ENCODE measurements around the gene RHOT2. TPM values are rescaled to one million over a fixed set of nuclear protein-coding genes. Genes with fewer than 3 reads are reported as not detected.
A peak's percentile ranks its signal among the peaks of the same experiment; 100 is the strongest.

RHOT2 gene
- total RNA-seq, 1 donor from 2014 or later = 78.9 TPM

DNA sequence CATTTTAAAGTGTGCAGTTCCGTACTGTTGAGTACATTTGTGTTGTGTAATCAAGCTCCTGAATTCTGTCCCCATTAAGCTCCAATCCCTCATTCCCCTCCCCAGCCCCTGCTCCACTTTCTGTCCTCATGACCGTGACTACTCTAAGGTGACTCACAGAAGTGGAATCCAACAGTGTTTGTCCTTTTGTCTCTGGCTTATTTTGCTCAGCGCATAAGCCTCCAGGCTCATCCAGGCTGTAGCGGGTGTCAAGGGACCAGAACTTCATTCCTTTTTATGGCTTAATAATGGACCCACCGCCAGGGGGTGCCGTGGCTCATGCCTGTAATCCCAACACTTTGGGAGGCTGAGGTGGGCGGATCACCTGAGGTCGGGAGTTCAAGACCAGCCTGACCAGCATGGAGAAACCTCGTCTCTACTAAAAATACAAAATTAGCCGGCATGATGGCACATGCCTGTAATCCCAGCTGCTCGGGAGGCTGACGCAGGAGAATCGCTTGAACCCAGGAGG is 44.9 kb downstream of the RHOT2 start:
- peak; percentile 48 for DNase-seq (ENCODE audit: extremely low read depth, low read depth, low spot score)

- no peak for DNase-seq (ENCODE audit: extremely low read depth, low read depth, low spot score)
These were observed 46.1 kb downstream of the RHOT2 start for GRCh38 chr16:714079-714478.

- DNase-seq (ENCODE audit: extremely low read depth, low read depth, low spot score) = no peak
These were observed 46.9 kb downstream of the RHOT2 start, which contains the start of gene METRN for GRCh38 chr16:714558-715476. Gene METRN (plus strand): TSS chr16:715118. CDS start chr16:715290, 172 bp downstream.

- no peak for DNase-seq (ENCODE audit: extremely low read depth, low read depth, low spot score)
These were observed 47.7 kb downstream of the RHOT2 start for GRCh38 chr16:715477-716199.

- no peak for DNase-seq (ENCODE audit: extremely low read depth, low read depth, low spot score)
These were observed 48.3 kb downstream of the RHOT2 start for GRCh38 chr16:716200-716568.

DNA sequence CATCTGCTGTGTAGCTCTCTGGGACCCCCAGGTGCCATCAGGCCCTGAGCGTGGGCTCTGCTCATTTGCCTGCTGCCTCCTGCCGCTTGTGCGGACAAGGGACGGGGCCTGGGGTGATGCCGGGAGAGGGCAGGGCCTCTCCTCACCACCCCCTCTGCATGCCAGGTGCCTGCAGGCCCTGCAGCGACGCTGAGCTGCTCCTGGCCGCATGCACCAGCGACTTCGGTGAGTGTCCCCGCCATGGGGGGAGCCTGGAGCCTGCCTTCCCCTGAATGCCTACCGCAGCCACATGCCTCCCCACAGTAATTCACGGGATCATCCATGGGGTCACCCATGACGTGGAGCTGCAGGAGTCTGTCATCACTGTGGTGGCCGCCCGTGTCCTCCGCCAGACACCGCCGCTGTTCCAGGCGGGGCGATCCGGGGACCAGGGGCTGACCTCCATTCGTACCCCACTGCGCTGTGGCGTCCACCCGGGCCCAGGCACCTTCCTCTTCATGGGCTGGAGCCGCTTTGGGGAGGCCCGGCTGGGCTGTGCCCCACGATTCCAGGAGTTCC is 48.9 kb downstream of the RHOT2 start:
- no peak for DNase-seq (ENCODE audit: extremely low read depth, low read depth, low spot score)

GRCh38 chr16:717450-718245 is 49.7 kb downstream of the RHOT2 start:
- DNase-seq (ENCODE audit: extremely low read depth, low read depth, low spot score) = no peak

DNA sequence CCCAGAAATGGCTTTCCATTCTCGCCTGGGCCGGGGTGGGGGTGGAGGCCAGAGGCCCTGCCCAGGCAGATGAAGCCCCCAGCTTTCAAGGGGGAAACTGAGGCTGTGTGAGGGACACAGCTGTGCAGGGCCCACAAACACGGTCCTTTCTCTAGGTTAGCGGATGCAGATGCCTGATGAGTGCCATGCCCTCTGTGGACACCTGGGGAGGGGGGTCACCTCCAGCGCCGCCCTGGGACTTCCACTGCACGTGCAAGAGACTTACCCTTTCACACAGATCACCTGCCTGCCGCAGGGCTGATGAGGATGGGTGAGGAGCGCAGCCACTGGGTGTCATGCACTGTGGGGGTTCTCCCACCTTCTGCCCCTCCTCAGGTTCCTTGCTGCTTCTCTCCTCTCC is 50.5 kb downstream of the RHOT2 start:
- no peak for DNase-seq (ENCODE audit: extremely low read depth, low read depth, low spot score)

- no peak for DNase-seq (ENCODE audit: extremely low read depth, low read depth, low spot score)
These were observed 51.0 kb downstream of the RHOT2 start for GRCh38 chr16:718922-719321.

GRCh38 chr16:719815-720446 is 52.0 kb downstream of the RHOT2 start:
- DNase-seq (ENCODE audit: extremely low read depth, low read depth, low spot score) = no peak

DNA sequence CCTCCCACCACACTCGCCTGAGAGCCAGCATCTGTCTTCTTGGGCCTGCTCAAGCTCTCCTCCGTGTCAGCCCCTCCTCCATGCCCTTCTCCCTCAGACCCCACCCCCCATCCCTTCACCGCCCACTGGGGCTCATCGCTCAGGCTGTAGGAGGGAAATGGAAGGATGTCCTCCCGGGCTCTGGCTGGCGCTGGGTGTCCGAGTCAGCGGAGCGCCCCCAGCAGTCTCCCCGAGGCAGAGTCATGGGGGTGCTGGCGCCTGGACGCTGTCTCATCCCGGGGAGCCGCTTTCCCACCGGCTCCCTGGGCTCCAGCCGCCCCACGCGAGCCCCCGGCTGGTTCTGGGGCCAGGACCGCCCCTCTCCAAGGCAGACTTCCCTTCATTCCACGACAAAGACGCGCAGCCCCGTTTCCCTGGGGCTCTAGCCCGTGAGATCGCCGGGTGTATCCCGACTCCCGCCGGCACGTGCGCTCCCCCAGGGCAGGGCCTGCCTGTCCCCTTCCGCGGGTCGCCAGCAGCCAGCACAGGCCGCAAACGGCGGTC is 52.6 kb downstream of the RHOT2 start:
- DNase-seq (ENCODE audit: extremely low read depth, low read depth, low spot score) = no peak

- no peak for DNase-seq (ENCODE audit: extremely low read depth, low read depth, low spot score)
These were observed 53.2 kb downstream of the RHOT2 start, which contains the start of gene ANTKMT for GRCh38 chr16:720990-721764. Gene ANTKMT (plus strand): TSS chr16:721146. CDS start chr16:721275, 129 bp downstream.

DNA sequence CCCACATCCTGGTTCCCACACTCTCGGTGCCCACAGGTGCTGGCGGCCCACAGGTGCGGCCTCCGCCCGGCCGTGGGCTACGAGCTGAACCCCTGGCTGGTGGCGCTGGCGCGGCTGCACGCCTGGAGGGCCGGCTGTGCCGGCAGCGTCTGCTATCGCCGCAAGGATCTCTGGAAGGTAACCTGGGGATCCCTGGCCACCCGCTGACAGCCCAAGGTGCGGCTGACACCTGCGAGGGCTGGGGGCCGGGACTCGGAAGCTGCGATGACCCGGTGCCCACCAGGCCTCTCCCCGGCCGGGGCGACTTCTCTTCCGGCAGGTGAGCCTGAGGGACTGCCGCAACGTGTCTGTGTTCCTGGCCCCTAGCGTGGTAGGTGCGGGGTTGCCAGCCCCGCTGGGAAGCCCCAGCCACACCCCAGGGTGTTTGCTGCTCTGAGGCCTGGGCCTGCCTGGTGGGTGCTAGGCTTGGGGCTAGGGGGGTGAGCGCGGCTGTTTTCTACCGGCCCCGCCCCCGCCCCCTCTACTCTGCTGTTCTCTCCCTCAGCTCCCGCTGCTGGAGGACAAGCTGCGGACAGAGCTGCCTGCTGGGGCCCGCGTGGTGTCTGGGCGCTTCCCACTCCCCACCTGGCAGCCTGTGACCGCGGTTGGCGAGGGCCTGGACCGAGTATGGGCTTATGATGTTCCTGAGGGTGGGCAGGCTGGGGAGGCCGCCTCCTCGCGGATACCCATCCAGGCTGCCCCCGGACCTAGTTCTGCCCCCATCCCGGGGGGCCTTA is 54.0 kb downstream of the RHOT2 start:
- DNase-seq (ENCODE audit: extremely low read depth, low read depth, low spot score) = no peak

DNA sequence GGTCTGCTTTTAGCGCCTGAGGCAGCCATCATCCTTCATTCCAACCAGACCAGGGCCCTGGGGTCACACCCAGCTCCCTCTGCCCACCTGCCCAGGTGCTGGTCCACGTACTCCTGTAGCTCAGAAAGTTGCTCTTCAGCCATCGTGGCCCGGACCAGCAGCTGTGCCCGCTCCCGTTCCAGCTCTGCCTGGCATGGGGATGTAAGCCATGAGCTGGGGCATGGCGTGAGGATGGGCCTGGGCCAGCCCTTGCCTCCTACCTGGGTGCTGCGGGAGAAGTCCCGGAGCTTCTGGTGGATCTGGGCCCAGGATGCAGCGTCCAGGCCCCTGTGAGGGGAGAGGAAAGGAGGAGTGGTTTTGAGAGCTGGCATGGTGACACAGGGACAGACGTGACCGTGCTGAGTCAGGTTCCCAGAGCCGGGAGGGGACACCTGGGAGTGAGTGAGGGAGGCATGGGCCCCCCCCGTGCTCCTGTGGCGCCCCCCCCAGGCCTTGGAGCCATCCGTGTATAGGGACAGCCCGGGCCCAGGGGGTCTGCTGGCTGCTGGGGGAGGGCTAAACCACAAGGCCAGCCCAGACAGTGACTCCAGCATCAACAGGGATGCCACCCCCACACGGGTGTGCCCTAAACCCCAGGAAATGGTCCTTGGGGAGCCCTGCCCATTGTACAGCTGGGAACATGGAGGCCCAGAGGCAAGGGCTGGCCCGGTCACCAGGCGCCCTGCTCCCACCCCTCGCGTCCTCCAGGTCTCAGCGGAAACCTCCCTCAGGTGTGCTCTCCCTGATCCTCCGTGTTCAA is 55.1 kb downstream of the RHOT2 start:
- no peak for DNase-seq (ENCODE audit: extremely low read depth, low read depth, low spot score)

DNA sequence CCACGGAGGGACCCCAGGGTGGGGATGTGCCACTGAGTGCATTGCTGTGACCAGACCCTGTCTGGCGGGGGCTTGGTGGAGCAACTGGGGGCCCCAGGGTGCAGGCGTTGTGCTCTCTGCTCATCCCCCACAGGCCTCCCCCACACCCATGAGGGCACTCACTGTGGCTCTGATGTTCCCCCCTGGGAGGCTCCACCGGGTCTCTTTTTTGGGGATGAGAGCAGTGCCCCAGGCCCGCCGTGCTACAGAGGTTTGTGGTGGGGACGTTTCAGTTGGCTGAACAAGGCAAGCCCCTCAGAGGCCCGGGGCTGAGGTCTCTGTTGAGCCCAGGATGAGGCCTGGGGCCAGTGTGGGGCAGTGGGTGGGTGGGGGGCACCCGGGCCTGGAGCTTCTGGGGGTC is 55.8 kb downstream of the RHOT2 start:
- DNase-seq (ENCODE audit: extremely low read depth, low read depth, low spot score) = no peak

All from glomerular endothelial cell (primary cell).